Measurements from ENCODE around the gene NMNAT1. TPM values are rescaled to one million over a fixed set of nuclear protein-coding genes. Genes with fewer than 3 reads are reported as not detected.

The NMNAT1 gene
- total and polyA plus RNA-seq, 7 experiments from 2014 or later: 2.7 to 9.5 (median 7.5) TPM

- H3K9me3 Mint-ChIP-seq: no peaks in the 10 kb centered on the region
- peaks cover 13 to 15% of the 10 kb centered on the region in 2 donors for H3K4me1 ChIP-seq (ENCODE audit: control insufficient read depth in 2 of 2, insufficient read depth in 2 of 2, low read length in 2 of 2)
- H3K4me1 Mint-ChIP-seq: peaks cover 25 to 44% (median 35%) of the 10 kb centered on the region in 7 donors
- POLR2A ChIA-PET: interaction anchor here (0.8 to 0.9 kb wide), 2 partner anchors 8 to 32 kb away, joined by 3 read pairs; no protein-coding TSS in a partner anchor
- peaks cover 0 to 1% (median 0%) of the 10 kb centered on the region in 5 donors for H3K36me3 Mint-ChIP-seq
- peaks cover 0 to 3% (median 0%) of the 10 kb centered on the region in 3 experiments for H3K36me3 ChIP-seq (ENCODE audit: control insufficient read depth in 2 of 3, insufficient read depth in 3 of 3, low read length in 3 of 3)
- H3K27ac ChIP-seq (ENCODE audit: low read depth, low read length): peak overlapping the region; percentile 72
- no peaks in the 10 kb centered on the region for H3K27me3 ChIP-seq (ENCODE audit: control insufficient read depth in 2 of 2, insufficient read depth in 2 of 2, low read length in 2 of 2)
- H3K9me3 ChIP-seq (ENCODE audit: control insufficient read depth in 2 of 3, low read length in 3 of 3): no peaks in the 10 kb centered on the region
- H3K27me3 Mint-ChIP-seq: peaks cover 0 to 5% (median 0%) of the 10 kb centered on the region in 5 donors
- H3K27ac Mint-ChIP-seq: peak overlapping the region; percentile 69 to 93 (median 86)
- intact Hi-C loops (cut with micrococcal nuclease): loop anchor here (1.0 to 10.0 kb wide), 20 partner anchors 34 to 1105 kb away; partner anchors contain the start of genes LZIC (in 2 of the 2), NMNAT1 (in 2 of the 2), SLC25A33 (in 2 of the 2) and TARDBP (in 2 of the 2)
- H3K4me3 ChIP-seq (ENCODE audit: low read length): peak overlapping the region; percentile 74
- CTCF ChIA-PET: interaction anchor here (0.5 to 0.6 kb wide), 2 partner anchors 35 to 129 kb away, joined by 4 to 7 read pairs; no protein-coding TSS in a partner anchor
- peak overlapping the region; percentile 85 to 100 (median 95) for H3K4me3 Mint-ChIP-seq
- ATAC-seq (no peak), DNase-seq (peak in 8 of 9 donors; percentile 4 to 44 (median 18))
These were observed 33.8 kb upstream of the NMNAT1 start for GRCh38 chr1:9909234-9910046.

GRCh38 chr1:9910076-9910422, 33.2 kb upstream of the NMNAT1 start, which contains the start of gene CTNNBIP1:
CTNNBIP1 (minus strand) TSS chr1:9910269; CDS start chr1:9872064, 38,205 bp downstream.
- ChIA-PET POLR2A (interaction anchor here (1.0 to 1.3 kb wide), 4 partner anchors 19 to 194 kb away, joined by 3 to 6 read pairs (median 3); partner anchors contain the start of gene UBE4B), CTCF (no interaction called here)
- Histone ChIP-seq H3K36me3 (ENCODE audit: control insufficient read depth in 2 of 3, insufficient read depth in 3 of 3, low read length in 3 of 3) (peaks cover 0 to 3% (median 0%) of the 10 kb centered on the region in 3 experiments), H3K27ac (ENCODE audit: low read depth, low read length) (peak within 1 kb of the TSS; percentile 75), H3K4me1 (ENCODE audit: control insufficient read depth in 2 of 2, insufficient read depth in 2 of 2, low read length in 2 of 2) (peaks cover 13 to 15% of the 10 kb centered on the region in 2 donors), H3K27me3 (ENCODE audit: control insufficient read depth in 2 of 2, insufficient read depth in 2 of 2, low read length in 2 of 2) (no peaks in the 10 kb centered on the region), H3K9me3 (ENCODE audit: control insufficient read depth in 2 of 3, low read length in 3 of 3) (no peaks in the 10 kb centered on the region), H3K4me3 (ENCODE audit: low read length) (peak within 1 kb of the TSS; percentile 89)
- H3K9me3 Mint-ChIP-seq: no peaks in the 10 kb centered on the region
- peaks cover 0 to 9% (median 0%) of the 10 kb centered on the region in 5 donors for H3K27me3 Mint-ChIP-seq
- no peak for ATAC-seq
- intact Hi-C loops (cut with micrococcal nuclease): loop anchor here (1.0 to 10.0 kb wide), 20 partner anchors 33 to 1105 kb away; partner anchors contain the start of genes LZIC (in 2 of the 2), NMNAT1 (in 2 of the 2), SLC25A33 (in 2 of the 2) and TARDBP (in 2 of the 2)
- DNase-seq: no peak
- peaks cover 0 to 1% (median 0%) of the 10 kb centered on the region in 5 donors for H3K36me3 Mint-ChIP-seq
- peak within 1 kb of the TSS; percentile 84 to 98 (median 97) for H3K27ac Mint-ChIP-seq
- H3K4me1 Mint-ChIP-seq: peaks cover 25 to 44% (median 33%) of the 10 kb centered on the region in 7 donors
- peak within 1 kb of the TSS; percentile 95 to 100 (median 96) for H3K4me3 Mint-ChIP-seq

GRCh38 chr1:9910423-9911178, 32.7 kb upstream of the NMNAT1 start:
- DNase-seq (peak; percentile 99 to 100 (median 100)), ATAC-seq (peak; percentile 95)
- Mint-ChIP-seq H3K4me3 (peak overlapping the region; percentile 88 to 98 (median 96)), H3K4me1 (peaks cover 25 to 43% (median 31%) of the 10 kb centered on the region in 7 donors), H3K9me3 (no peaks in the 10 kb centered on the region), H3K27ac (peak overlapping the region; percentile 84 to 98 (median 97)), H3K36me3 (no peaks in the 10 kb centered on the region), H3K27me3 (peaks cover 0 to 10% (median 0%) of the 10 kb centered on the region in 5 donors)
- CTCF ChIA-PET: interaction anchor here (0.6 to 1.0 kb wide), 3 partner anchors 32 to 282 kb away, joined by 3 to 4 read pairs (median 4); partner anchors contain the start of genes LZIC and NMNAT1
- intact Hi-C loops (cut with micrococcal nuclease): loop anchor here (1.0 to 10.0 kb wide), 20 partner anchors 33 to 1104 kb away; partner anchors contain the start of genes LZIC (in 2 of the 2), NMNAT1 (in 2 of the 2), SLC25A33 (in 2 of the 2) and TARDBP (in 2 of the 2)
- H3K4me3 ChIP-seq (ENCODE audit: low read length): peak overlapping the region; percentile 89
- H3K27ac ChIP-seq (ENCODE audit: low read depth, low read length): peak overlapping the region; percentile 75
- POLR2A ChIA-PET: interaction anchor here (0.9 to 1.3 kb wide), 6 partner anchors 18 to 1999 kb away, joined by 3 to 9 read pairs (median 3); partner anchors contain the start of genes LZIC, NMNAT1 and UBE4B
- H3K4me1 ChIP-seq (ENCODE audit: control insufficient read depth in 2 of 2, insufficient read depth in 2 of 2, low read length in 2 of 2): peaks cover 13 to 15% of the 10 kb centered on the region in 2 donors
- H3K36me3 ChIP-seq (ENCODE audit: control insufficient read depth in 2 of 3, insufficient read depth in 3 of 3, low read length in 3 of 3): peaks cover 0 to 3% (median 0%) of the 10 kb centered on the region in 3 experiments
- no peaks in the 10 kb centered on the region for H3K9me3 ChIP-seq (ENCODE audit: control insufficient read depth in 2 of 3, low read length in 3 of 3)
- no peaks in the 10 kb centered on the region for H3K27me3 ChIP-seq (ENCODE audit: control insufficient read depth in 2 of 2, insufficient read depth in 2 of 2, low read length in 2 of 2)

- H3K4me3 Mint-ChIP-seq: peak overlapping the region; percentile 35 to 75 (median 62)
- peaks cover 0 to 15% (median 0%) of the 10 kb centered on the region in 5 donors for H3K27me3 Mint-ChIP-seq
- intact Hi-C loops (cut with micrococcal nuclease): loop anchor here (5.0 to 10.0 kb wide), 2 partner anchors 1100 to 1102 kb away; partner anchors contain the start of gene TARDBP (in 2 of the 2)
- Histone ChIP-seq H3K4me3 (ENCODE audit: low read length) (no peak overlapping the region), H3K27me3 (ENCODE audit: control insufficient read depth in 2 of 2, insufficient read depth in 2 of 2, low read length in 2 of 2) (no peaks in the 10 kb centered on the region), H3K27ac (ENCODE audit: low read depth, low read length) (peak overlapping the region; percentile 49), H3K36me3 (ENCODE audit: control insufficient read depth in 2 of 3, insufficient read depth in 3 of 3, low read length in 3 of 3) (peaks cover 0 to 3% (median 0%) of the 10 kb centered on the region in 3 experiments), H3K4me1 (ENCODE audit: control insufficient read depth in 2 of 2, insufficient read depth in 2 of 2, low read length in 2 of 2) (peaks cover 13 to 15% of the 10 kb centered on the region in 2 donors), H3K9me3 (ENCODE audit: control insufficient read depth in 2 of 3, low read length in 3 of 3) (no peaks in the 10 kb centered on the region)
- H3K36me3 Mint-ChIP-seq: no peaks in the 10 kb centered on the region
- POLR2A ChIA-PET: interaction anchor here (0.6 to 1.6 kb wide), 2 partner anchors 31 to 95 kb away, joined by 3 to 6 read pairs; partner anchors contain the start of genes LZIC and NMNAT1
- H3K9me3 Mint-ChIP-seq: no peaks in the 10 kb centered on the region
- CTCF ChIA-PET: no interaction called here
- DNase-seq (no peak), ATAC-seq (no peak)
- peaks cover 25 to 36% (median 30%) of the 10 kb centered on the region in 7 donors for H3K4me1 Mint-ChIP-seq
- peak overlapping the region; percentile 9 to 94 (median 82) for H3K27ac Mint-ChIP-seq
These were observed 30.9 kb upstream of the NMNAT1 start for GRCh38 chr1:9912264-9912936.

- ChIA-PET POLR2A (no interaction called here), CTCF (interaction anchor here (0.6 kb wide), 1 partner anchor 298 kb away, joined by 3 read pairs; no protein-coding TSS in a partner anchor)
- peaks cover 0 to 19% (median 0%) of the 10 kb centered on the region in 5 donors for H3K27me3 Mint-ChIP-seq
- no peak overlapping the region for H3K27ac ChIP-seq (ENCODE audit: low read depth, low read length)
- no peaks in the 10 kb centered on the region for H3K36me3 Mint-ChIP-seq
- H3K9me3 ChIP-seq (ENCODE audit: control insufficient read depth in 2 of 3, low read length in 3 of 3): no peaks in the 10 kb centered on the region
- peaks cover 11 to 23% (median 18%) of the 10 kb centered on the region in 7 donors for H3K4me1 Mint-ChIP-seq
- peak overlapping the region in 5 of 9 donors; percentile 11 to 68 (median 54) for H3K27ac Mint-ChIP-seq
- ATAC-seq (no peak), DNase-seq (no peak)
- H3K9me3 Mint-ChIP-seq: no peaks in the 10 kb centered on the region
- H3K4me1 ChIP-seq (ENCODE audit: control insufficient read depth in 2 of 2, insufficient read depth in 2 of 2, low read length in 2 of 2): peaks cover 4 to 5% of the 10 kb centered on the region in 2 donors
- peaks cover 0 to 2% (median 0%) of the 10 kb centered on the region in 3 experiments for H3K36me3 ChIP-seq (ENCODE audit: control insufficient read depth in 2 of 3, insufficient read depth in 3 of 3, low read length in 3 of 3)
- intact Hi-C loops (cut with micrococcal nuclease): loop anchor here (5.0 to 10.0 kb wide), 2 partner anchors 1098 to 1100 kb away; partner anchors contain the start of gene TARDBP (in 2 of the 2)
- H3K27me3 ChIP-seq (ENCODE audit: control insufficient read depth in 2 of 2, insufficient read depth in 2 of 2, low read length in 2 of 2): no peaks in the 10 kb centered on the region
- no peak overlapping the region for H3K4me3 Mint-ChIP-seq
- no peak overlapping the region for H3K4me3 ChIP-seq (ENCODE audit: low read length)
These were observed 28.7 kb upstream of the NMNAT1 start for GRCh38 chr1:9914610-9914937.
